Stimulated activated CD4-positive, alpha-beta T cell treated with anti-CD3 and anti-CD28 coated beads, Interleukin-12 subunit alpha, Interleukin-12 subunit beta, amount 100 ng/mL, for 24 hours (primary cell): ENCODE data around the gene HMGN5.
A peak's percentile ranks its signal among the peaks of the same experiment; 100 is the strongest.

Source experiments
- DNase-seq, 2 experiments: peaks; one replicate each; pipeline ENCODE4 v3.0.0-alpha.2; 2020; ENCODE audit warnings: low read depth in 2 of 2

Gene HMGN5, protein sequence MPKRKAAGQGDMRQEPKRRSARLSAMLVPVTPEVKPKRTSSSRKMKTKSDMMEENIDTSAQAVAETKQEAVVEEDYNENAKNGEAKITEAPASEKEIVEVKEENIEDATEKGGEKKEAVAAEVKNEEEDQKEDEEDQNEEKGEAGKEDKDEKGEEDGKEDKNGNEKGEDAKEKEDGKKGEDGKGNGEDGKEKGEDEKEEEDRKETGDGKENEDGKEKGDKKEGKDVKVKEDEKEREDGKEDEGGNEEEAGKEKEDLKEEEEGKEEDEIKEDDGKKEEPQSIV

DNA sequence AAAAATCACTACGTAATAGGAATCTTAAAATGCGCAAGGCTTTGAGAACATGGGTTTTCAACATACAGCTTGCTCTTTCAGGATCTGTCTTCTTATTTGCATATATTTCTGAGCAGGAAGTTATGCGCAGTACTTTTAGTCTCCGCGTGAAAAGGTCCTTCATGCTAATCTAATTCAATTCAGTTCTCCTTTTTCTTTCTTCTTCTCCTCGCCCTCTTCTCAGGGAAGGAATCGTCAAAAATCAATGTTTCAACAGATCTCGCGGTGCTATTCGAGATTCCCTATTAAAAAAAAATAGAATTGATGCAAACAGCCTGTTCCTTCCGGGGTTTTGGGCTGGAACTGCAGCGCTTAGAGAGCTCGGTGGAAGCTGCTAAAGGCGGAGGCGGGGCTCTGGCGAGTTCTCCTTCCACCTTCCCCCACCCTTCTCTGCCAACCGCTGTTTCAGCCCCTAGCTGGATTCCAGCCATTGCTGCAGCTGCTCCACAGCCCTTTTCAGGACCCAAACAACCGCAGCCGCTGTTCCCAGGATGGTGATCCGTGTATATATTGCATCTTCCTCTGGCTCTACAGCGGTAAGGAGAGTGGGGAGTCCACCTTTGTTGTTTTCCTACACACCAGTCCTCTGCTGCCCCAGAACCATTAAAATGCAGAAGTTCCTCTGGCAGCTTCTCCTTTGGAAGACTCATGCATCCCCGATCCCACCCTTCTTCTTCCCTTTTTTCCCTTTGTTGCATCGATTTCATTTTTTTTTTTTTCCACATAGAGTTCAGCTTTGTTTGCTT lies at the start of gene HMGN5, which contains the start of gene SH3BGRL:
TSS of gene HMGN5 (minus strand) at position 243 of the 785 bp plus-strand sequence. CDS start 80,364 bp downstream, outside the sequence.
TSS of gene SH3BGRL (plus strand) at position 432 of the 785 bp plus-strand sequence. CDS start at position 531, 99 bp downstream.
- DNase-seq, result peak; percentile 43 to 49

DNA sequence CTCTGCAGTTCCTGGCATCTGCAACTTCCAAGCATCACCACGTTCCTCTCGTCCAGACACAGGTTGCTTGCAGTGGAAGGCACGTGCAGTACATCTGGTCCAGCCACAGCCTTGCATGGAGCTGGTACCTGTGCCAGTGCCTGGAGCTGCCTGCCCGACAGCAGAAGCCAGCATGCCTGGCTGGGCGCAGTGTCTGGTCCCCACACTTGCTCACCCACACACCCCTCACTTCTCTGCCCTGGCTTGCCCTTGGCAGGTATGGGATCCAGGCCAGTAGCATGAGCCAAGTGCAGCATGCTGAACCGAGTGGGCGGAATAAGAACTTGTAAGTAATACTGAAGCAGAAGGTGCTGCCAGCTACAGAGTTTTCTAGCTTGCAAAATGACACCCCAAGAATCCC lies 40.0 kb upstream of the HMGN5 start:
- no peak for DNase-seq

DNA sequence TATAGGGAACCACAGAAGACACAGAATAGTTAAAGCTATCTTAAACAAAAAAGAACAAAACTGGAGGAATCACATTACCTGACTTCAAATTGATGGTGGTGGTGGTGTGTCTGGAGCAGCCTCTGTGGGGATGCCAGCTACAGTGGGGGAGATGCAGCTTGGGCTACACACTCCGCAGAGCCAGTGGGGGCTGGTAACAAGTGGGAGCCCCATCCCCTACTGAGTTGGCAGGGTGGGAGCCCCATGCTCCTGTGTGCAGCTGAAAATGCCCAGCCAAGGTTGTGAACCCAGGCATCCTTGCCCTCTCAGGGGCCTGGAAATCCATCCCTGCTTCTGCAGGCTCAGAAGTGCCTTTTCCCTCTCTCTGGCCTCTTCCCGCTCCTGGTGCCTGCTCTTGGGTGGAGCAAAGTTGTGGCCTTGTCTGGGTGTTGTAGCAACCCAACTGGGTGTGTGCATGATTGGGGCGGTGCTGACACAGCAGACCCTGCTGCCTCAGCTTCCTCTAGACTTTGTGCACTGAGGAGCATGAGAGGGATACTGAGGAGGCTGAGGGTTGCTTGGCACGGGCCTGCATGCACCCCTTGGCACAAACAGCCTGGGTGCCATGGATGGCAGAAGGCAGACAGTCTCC lies 39.1 kb upstream of the HMGN5 start:
- no peak for DNase-seq

DNA sequence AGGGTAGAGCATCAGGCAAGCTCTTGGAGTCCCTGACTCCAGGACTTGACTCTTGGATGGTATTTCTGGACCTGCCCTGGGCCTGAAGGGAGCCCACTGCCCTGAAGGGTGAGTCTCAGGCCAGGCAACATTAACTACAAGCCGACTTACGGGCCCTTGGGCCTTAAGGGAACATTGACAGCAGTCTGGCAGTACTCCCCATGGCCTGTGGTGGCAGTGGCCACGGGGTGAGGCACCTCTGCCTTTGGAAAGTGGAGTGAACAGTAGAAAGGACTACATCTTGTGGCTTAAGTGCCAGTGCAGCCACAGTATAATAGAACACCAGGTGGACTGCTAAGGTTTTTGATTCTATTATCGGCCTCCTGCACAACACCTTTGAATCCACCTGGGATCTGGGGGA lies 36.5 kb upstream of the HMGN5 start:
- DNase-seq, result no peak

DNA sequence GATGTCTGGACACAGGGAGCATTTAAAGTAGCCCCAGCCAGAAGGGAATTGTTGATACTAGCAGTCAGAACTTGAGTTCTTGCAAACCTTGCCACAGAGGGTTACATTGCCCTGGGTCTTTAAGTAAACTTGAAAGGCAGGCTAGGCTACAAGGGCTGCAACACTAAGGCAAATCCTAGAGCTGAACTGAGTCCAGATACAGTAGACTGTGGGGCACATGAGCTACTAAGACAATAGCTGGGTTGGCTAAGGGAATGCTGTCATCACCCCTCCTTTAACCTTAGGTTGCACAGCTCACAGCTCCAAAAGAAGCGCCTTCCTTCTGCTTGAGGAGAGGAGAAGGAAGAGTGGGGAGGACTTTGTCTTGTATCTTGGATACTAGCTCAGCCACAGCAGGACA lies 35.8 kb upstream of the HMGN5 start:
- DNase-seq, result no peak

DNA sequence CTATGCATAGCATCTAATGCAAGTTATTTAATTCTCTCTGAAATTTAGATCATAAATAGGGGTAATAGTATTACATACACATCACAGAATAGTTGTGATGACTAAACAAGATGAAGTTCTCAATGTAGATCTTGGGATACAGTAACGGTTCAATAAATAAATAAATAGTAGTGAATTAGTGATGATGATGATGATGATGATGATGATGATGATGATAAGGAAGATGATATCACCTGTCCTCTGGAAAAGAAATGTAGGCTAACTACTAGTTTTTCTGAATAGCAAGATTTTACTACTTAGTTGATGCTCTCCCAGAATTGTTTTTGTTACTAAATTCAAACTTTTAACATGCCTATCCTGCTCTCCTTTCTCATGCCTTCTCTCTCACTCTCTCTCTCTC lies 30.5 kb upstream of the HMGN5 start:
- no peak for DNase-seq

DNA sequence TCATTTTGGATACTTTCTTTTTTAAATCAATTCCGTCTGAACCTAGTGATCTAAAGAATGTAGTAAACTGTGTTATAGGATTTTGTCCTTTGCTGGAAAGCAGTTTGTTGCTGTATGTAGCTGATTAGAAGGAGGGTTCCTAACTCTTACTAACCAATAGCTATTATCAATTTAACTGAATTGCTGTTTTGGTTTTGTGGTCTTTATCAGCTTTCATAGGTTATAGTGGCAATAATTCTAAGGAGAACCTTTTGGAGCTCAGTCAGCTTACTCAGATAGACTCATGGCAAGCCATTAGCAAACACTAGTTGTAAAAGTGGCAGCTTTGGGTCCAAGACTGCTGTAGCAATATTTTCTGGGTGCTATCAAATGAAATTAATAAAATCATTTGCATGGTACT lies 29.8 kb upstream of the HMGN5 start:
- DNase-seq, result no peak

DNA sequence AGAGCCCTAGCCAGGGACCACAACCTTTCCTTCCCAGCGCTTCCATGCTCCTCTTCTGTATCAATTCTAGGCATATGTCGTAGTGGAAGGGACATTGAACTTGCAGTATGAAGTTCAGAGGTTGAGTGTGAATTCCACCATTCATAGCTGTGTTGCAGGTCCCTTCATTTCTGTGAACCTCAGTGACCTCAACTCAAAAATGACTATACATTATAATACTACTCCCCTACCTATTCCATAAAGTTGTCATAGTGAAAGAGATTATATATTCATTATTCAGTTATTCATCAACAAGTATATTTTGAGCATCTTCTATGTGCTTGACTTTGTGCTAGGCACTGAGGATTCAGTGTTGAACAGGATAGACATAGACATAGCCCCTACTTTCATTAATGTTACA lies 28.2 kb upstream of the HMGN5 start:
- DNase-seq, result no peak

DNA sequence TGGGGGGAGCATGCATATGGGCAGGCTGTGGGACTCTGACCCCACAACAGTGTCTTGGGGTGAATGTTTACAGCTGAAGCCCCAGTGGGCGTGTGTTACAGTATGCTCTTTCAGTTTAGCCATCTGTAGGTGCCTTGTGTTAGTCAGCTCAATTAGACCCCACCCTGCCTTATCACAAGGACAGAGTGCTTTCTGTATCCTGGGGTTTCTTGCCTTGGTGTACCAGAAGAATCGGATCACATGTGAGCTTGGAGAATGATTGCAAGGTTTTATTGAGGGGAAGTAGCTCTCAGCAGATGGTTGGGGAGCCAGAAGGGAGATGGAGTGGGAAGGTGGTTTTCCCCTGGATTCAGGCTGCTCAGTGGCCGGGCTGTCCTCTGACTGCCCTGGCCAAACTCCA lies 27.5 kb upstream of the HMGN5 start:
- DNase-seq, result no peak

DNA sequence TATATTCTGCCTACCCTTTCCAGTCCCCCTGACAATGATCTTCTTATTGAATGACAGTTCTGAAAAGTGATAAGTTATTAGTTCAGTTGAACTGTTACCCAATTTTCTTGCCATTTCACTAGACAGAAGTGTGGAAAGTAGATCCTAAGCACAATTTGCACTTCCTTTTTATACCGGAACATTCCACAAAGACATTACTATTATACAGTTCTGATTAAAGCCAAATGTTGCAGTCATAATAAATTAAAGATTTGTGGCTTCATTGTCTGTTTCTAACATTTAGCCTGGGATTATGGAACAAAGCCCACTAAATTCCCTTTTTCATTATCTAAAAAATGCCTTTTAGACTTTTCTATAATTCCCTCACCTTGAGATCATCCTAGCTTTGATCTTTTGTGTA lies 14.0 kb upstream of the HMGN5 start:
- DNase-seq, result no peak

DNA sequence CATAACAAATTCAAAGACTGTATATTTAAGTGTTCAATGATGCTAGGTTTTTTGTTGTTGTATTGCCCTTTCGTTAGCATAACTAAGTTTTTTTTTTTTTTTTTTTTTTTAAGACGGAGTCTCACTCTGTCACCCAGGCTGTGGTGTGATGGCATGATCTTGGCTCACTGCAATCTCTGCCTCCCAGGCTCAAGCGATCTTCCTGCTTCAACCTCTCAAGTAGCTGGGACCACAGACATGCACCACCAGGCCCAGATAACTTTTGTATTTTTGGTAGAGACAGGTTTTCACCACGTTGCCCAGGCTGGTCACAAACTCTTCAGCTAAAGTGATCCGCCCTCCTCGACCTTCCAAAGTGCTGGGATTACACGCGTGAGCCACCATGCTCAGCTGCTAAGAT lies 7.2 kb upstream of the HMGN5 start:
- DNase-seq, result no peak

DNA sequence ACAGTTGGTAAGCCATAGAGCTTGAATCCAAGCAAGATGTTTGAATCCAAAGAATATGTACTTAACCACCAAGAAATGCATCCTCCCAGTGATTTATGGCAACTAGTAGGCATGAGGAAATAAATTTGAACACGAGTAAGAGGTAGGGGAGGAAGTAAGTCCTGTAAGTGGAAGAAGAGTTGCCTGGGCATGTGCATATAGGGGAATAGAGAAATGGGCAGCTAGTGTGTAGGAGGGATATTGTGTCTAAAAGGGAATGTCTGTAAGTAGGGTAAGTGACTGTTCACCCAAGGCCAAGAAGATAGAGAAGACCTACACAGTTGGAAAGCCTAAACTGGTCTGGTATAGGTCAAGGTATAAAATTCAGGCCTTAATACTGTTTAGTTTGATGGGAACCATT lies 4.8 kb upstream of the HMGN5 start:
- no peak for DNase-seq

DNA sequence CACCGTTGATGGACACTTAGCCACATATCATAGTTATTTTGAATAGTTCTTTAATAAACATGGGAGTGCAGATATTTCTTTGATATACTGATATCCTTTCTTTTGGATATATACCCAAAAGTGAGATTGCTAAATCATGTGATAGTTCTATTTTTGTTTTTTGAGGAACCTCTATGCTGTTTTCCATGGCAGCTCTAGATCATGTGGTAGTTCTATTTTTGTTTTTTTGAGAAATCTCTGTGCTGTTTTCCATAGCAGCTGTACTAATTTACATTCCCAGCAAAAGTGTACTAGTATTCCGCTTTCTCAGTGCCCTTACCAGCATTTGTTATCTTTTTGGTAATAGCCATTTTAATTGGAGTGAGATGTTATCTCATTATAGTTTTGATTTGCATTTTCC lies 3.8 kb upstream of the HMGN5 start:
- DNase-seq, result no peak

DNA sequence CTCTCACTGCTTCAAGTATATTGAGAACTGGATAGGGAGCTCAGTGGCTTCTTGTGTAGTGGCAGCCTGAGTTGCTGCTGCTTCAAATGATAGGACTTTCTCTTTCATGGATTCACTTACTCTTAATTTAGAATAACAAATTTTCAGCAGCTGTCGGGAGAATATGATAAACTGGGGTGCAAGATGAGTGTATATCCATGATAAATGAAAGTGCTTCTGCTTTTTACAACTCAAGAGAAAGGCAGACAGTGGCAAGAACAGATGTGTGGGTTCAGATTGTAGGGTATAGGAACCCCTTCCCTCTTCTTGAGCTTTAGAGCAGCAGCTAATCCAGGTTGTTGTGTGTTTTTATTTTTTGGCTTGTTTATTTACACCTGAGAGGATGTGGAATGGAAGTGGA lies 1.2 kb upstream of the HMGN5 start:
- DNase-seq, result no peak

DNA sequence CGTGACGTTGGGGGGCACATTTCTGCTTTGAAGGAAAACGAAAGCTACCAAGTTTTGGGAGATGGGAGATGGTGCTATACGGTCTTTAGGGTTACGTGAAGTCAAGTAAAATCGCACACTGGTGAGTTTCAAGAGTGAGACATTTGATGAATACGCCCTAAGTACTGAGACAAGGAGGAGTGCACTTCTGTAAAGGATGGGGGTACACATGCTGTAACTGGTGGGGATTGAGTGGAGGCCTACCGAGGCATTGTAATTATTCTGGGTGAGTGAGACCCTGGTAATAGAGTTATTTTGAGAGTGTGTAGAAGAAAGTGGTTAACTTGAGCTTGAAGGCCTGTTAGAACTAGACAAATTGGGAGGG lies 725 bp upstream of the HMGN5 start:
- DNase-seq, result no peak

DNA sequence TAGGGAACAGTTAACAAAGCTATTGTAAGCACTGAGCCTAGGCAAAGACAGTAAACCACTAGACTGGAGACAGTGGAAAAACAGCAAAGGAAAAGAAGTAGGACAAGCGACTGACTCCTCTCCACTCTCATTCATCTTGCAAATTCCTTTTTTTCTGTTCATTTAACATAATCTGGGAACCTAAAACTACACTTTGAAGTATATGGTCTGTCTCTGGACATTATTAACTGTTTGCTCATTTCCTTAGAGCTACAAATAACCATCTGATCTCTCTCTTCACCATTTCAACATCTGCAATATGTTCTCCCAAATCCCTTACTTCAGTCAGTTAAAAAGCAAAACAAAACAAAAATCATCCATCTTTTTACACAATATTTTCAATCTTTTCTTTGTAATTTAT lies 642 bp downstream of the HMGN5 start:
- no peak for DNase-seq

DNA sequence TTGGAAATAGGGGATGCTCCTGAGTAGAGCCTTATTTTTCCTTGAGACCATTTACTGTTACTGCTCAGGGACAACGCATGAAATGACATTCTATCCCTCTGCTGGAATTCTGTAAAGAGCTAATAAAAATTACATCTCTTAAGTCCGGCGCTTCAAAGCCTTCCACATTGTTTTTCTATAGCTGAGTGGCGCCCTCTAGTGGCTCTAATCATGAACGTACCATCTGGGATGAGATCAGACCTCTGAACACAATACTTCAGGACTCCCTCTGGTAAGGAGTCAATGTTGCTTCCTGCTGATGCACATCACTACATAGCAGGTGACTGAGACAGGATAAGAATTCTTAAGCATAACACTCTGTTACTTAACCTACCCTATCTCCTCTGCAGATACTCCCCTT lies 6.0 kb downstream of the HMGN5 start:
- DNase-seq, result peak; percentile 18 to 34

DNA sequence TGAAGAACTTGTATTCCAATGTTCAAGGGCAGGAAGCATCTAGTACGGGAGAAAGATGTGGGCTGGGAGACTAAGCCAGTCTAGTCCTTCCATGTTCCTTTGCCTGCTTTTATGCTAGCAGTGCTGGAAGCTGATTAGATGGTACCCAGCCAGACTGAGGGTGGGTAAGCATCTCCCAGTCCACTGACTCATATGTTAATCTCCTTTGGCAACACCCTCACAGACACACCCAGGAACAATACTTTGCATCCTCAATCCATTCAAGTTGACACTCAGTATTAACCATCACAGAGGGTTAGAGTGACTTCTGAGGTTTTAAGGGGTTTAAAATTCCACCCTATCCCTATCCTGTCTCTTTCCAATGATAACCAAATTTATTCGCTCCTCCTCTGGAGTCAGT lies 6.5 kb downstream of the HMGN5 start:
- no peak for DNase-seq

DNA sequence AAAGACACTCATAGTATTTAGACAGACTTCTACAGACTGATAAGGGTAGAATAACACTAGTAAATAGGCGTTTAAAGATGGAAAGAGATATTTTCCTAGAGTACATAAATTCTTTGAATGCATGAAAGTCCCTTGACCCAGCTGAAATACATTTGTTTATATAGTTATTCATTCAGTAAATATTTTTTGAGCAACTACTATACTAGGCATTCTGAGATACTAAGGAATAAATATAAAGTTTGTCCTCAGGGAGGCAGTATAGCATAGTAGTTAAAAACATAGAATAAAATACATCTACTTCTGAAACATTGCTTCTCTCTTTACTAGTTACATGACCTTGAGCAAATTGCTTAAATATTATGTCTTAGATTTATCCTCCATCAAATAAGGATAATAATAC lies 27.4 kb downstream of the HMGN5 start:
- DNase-seq, result no peak

DNA sequence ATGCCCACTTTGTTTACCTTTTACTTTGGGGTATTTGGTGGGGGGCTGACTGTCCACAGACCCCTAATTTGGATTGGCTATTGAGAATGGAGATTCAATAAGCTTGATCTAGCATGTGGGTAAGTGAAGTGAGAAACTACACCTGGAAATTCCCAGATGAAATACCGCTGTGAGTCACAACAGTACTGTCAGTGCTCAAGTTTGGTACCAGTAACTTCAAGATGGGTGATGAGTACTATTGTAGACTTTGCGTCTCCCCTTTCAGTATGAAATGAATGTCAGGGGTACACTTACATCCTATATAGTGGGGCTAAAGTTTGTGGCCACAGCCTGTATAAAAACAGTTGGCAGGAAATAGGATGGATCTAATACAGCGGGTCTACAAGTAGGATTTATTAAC lies 33.3 kb downstream of the HMGN5 start:
- DNase-seq, result no peak

DNA sequence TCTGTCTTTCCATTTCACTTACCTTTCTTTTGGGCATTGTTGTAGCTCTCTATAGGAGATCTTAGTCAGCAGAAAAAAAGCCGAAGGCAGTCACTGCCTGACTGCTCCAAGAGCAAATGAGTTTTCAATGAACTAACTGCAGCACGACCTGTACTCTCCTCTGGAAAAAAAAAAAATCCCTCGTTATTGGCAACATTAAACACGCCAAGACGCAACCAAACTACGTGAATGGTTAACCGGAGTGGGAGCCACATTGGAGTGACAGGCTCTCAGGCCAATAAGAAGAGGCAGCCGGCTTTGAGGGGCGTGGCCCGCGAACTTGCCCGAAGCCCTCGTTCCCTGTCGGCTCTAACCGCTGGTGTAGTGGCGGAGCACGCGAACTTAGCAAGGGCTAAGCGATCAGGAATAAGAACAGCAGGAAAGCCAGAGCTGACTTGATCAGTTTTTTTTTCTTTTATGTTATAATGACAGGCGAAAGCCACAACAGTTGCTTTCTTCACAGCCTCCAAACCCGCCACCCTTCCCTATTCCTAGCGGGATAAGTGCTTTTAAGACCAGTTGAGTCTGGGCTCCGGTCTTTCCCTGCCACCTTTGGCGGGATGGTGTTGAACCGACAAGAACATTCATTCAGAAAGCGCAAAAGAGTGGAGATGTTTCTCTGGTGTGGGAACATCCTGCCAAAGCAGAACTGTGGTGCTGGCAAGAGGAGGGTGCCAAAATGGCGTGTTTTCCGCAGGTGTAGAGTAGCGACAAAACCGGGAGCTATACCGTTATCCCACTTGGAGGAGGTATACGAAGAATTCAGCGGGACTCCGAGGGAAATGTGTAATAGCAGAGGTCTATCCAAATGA lies 80.0 kb downstream of the HMGN5 start:
- peak; percentile 75 to 80 for DNase-seq

DNA sequence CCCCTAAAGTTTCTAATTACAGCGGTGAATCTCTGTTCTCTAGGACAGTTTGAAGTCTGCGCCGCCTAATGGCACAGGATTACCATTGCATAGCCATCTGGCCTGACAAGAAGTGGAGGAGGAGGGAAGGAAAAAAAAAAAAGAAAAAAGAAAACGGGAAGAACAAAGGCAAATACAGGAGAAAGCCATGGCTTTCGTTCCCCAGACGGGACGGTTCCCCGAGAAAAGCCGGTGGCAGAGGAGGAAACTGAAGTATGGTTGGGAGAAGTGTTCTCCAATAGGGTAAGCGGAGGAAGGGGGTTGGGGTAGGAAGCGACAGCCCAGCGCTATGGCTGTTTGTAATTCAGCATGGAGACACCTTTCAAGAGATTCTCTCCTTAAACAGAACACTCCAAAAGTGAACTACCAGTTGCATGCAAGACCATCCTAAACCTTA lies 80.8 kb downstream of the HMGN5 start:
- DNase-seq, result peak in 1 of 2 experiments; percentile 20
